HG03469 (cell line): Measurements from ENCODE around the gene PDE1C.

Experiments used
- ATAC-seq: cut with Tn5 transposase; IDR thresholded peaks from one replicate; pipeline ENCODE4 v1.9.1; 2021; ENCODE audit warnings: mild to moderate bottlenecking, moderate library complexity, moderate number of reproducible peaks; ENCODE audit not compliant: unreplicated experiment

PDE1C gene

GRCh38 chr7:31785101-31785500, 285.1 kb downstream of the PDE1C start:
- no peak for ATAC-seq

GRCh38 chr7:31783221-31783620, 287.0 kb downstream of the PDE1C start:
- ATAC-seq = no peak

- peak; percentile 80 for ATAC-seq
These were observed 287.7 kb downstream of the PDE1C start for GRCh38 chr7:31782411-31782991.

- ATAC-seq = no peak
These were observed 291.9 kb downstream of the PDE1C start for GRCh38 chr7:31778296-31778695.

GRCh38 chr7:31776616-31777015, 293.6 kb downstream of the PDE1C start:
- no peak for ATAC-seq

GRCh38 chr7:31775556-31775955, 294.7 kb downstream of the PDE1C start:
- ATAC-seq = no peak

- ATAC-seq = no peak
These were observed 298.0 kb downstream of the PDE1C start for GRCh38 chr7:31772211-31772610.

GRCh38 chr7:31767686-31768358, 302.4 kb downstream of the PDE1C start:
- ATAC-seq = no peak

- ATAC-seq = no peak
These were observed 305.7 kb downstream of the PDE1C start for GRCh38 chr7:31764462-31764861.

- ATAC-seq = no peak
These were observed 306.7 kb downstream of the PDE1C start for GRCh38 chr7:31763548-31763947.

GRCh38 chr7:31761646-31762045, 308.6 kb downstream of the PDE1C start:
- no peak for ATAC-seq

- no peak for ATAC-seq
These were observed 311.5 kb downstream of the PDE1C start for GRCh38 chr7:31758755-31759154.

- no peak for ATAC-seq
These were observed 318.5 kb downstream of the PDE1C start for GRCh38 chr7:31751726-31752125.

- no peak for ATAC-seq
These were observed 322.1 kb downstream of the PDE1C start for GRCh38 chr7:31748084-31748483.

- no peak for ATAC-seq
These were observed 322.7 kb downstream of the PDE1C start for GRCh38 chr7:31747553-31747952.

GRCh38 chr7:31744294-31744874, 325.8 kb downstream of the PDE1C start:
- no peak for ATAC-seq

- ATAC-seq = no peak
These were observed 328.4 kb downstream of the PDE1C start for GRCh38 chr7:31741852-31742251.

- ATAC-seq = no peak
These were observed 333.9 kb downstream of the PDE1C start for GRCh38 chr7:31735991-31736982.

- ATAC-seq = no peak
These were observed 335.8 kb downstream of the PDE1C start for GRCh38 chr7:31734456-31734855.

GRCh38 chr7:31729195-31729804, 340.9 kb downstream of the PDE1C start:
- no peak for ATAC-seq

- no peak for ATAC-seq
These were observed 345.5 kb downstream of the PDE1C start for GRCh38 chr7:31724696-31725095.
